Esophagus squamous epithelium (tissue), 4 donors: ENCODE results near the gene DOCK11.

ENCODE experiments used
- CTCF ChIP-seq, 6 experiments: fragments of 450-650 bp in 4 of 6; fragments of 200-600 bp in 2 of 6; sonication (generic) in 2 of 6; IDR thresholded peaks; one replicate each; pipeline ENCODE4 v1.5.1; 2016 to 2019; ENCODE audit warnings: antibody characterized with exemption in 6 of 6, mild to moderate bottlenecking in 4 of 6, moderate library complexity in 4 of 6
- POLR2A ChIP-seq, 4 donors: fragments of 450-650 bp; IDR thresholded peaks; one replicate each; pipeline ENCODE4 v1.6.1; 2017; ENCODE audit warnings: antibody characterized with exemption in 4 of 4, mild to moderate bottlenecking in 4 of 4, moderate library complexity in 3 of 4

GRCh38 chrX:118630848-118631247, 135.2 kb downstream of the DOCK11 start:
- TF ChIP-seq CTCF (IDR thresholded peaks at IDR 0.05) (no peak), POLR2A (IDR thresholded peaks at IDR 0.05) (no peak)
